NK-92 treated with Interleukin-12 subunit alpha and Interleukin-12 subunit beta, amount 100 ng/mL, for 24 hours (cell line): ENCODE results near the gene PKNOX2.

Source experiments
- DNase-seq: peaks from one replicate; lab custom pipeline; 2025; lab: John Stamatoyannopoulos, UW

Gene PKNOX2, protein sequence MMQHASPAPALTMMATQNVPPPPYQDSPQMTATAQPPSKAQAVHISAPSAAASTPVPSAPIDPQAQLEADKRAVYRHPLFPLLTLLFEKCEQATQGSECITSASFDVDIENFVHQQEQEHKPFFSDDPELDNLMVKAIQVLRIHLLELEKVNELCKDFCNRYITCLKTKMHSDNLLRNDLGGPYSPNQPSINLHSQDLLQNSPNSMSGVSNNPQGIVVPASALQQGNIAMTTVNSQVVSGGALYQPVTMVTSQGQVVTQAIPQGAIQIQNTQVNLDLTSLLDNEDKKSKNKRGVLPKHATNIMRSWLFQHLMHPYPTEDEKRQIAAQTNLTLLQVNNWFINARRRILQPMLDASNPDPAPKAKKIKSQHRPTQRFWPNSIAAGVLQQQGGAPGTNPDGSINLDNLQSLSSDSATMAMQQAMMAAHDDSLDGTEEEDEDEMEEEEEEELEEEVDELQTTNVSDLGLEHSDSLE

GRCh38 chr11:125164422-125165110, at the start of gene PKNOX2:
Gene PKNOX2 (plus strand): TSS chr11:125164751. CDS start chr11:125351306, 186,555 bp downstream.
- no peak for DNase-seq

- no peak for DNase-seq
Observed at GRCh38 chr11:125117429-125117828, 47.1 kb upstream of the PKNOX2 start.

- DNase-seq = no peak
Observed at GRCh38 chr11:125123194-125123946, 41.2 kb upstream of the PKNOX2 start.

- peak; percentile 12 for DNase-seq
Observed at GRCh38 chr11:125123947-125124617, 40.5 kb upstream of the PKNOX2 start.

DNA sequence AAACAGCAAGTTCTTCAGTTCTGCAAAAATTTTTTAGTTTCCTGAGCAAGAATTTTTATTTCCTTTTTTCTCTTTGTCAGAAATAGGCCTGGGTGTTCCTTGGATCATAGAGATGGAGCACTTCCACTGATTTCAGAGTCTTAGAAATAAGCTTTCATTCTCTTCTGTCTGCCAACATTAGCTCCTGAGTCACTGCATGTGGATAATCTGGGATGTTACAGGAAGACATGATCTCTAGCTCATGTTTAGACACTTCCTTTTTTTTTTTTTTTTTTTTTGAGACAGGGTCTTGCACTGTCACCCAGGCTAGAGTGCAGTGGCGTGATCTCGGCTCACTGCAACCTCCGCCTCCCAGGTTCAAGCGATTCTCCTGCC, 39.9 kb upstream of the PKNOX2 start:
- DNase-seq = no peak

GRCh38 chr11:125128450-125128849, 36.1 kb upstream of the PKNOX2 start:
- no peak for DNase-seq

- no peak for DNase-seq
Observed at GRCh38 chr11:125129316-125129993, 35.1 kb upstream of the PKNOX2 start.

- DNase-seq = no peak
Observed at GRCh38 chr11:125132071-125132470, 32.5 kb upstream of the PKNOX2 start.

- no peak for DNase-seq
Observed at GRCh38 chr11:125132596-125132995, 32.0 kb upstream of the PKNOX2 start.

DNA sequence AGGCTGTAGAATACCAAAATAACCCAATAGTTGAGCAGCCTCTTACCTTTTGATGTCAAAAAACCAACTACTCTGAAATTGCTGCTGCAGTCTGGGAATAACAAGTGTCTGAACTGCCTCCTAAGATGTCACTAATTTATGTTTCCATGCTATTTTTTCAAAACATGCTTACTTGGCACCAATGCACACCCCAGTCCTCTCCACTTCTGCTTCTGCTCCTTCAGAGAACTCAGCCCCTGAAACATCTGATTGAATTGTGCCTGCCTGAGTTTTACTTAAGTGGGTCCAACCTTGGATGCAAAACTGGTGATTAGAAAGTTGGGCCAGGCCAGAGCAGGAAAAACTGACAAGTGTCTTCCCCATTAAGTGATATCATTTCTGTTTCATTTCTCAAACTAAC, 28.6 kb upstream of the PKNOX2 start:
- DNase-seq = no peak

DNA sequence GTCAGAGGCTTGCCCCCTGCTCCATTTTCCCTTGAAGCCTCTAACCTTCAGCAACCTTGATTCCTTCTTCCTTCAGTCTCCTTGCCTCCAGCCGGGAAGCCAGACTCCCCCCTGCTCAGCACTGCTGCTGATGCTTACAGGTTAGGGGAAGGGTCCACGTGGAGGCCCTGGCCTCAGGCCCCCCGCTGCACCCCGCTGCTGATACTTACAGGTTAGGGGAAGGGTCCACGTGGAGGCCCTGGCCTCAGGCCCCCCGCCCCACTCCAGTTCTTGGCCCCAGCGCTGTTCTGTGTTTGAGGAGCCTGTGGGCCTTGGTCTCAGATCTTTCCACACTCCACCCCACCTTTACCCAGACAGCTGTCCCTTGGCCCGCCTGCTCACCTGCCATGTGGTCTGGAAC, 25.6 kb upstream of the PKNOX2 start:
- no peak for DNase-seq

- DNase-seq = no peak
Observed at GRCh38 chr11:125139778-125140177, 24.8 kb upstream of the PKNOX2 start.

- no peak for DNase-seq
Observed at GRCh38 chr11:125140233-125140632, 24.3 kb upstream of the PKNOX2 start.

- no peak for DNase-seq
Observed at GRCh38 chr11:125141178-125141577, 23.4 kb upstream of the PKNOX2 start.

GRCh38 chr11:125141686-125142535, 22.6 kb upstream of the PKNOX2 start:
- no peak for DNase-seq

DNA sequence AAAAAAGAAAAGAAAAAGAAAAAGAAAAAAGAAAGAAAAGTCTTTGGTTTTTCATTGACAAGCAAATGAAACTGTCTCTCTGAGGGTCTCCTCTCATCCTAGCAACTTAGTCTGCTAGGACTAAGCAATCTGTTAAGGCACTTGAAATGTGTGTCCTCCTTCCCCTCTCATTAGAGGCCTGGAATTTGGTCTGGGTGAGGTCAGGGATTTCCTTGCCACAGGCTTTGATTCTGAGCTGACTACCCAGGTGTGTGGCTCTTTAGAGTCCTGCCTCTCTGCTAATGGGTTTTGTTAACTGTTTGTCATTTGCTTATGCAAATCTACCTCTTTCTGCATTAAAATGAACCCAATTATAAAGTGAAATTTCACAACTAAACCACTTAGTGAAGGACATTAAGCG, 18.3 kb upstream of the PKNOX2 start:
- DNase-seq = no peak

DNA sequence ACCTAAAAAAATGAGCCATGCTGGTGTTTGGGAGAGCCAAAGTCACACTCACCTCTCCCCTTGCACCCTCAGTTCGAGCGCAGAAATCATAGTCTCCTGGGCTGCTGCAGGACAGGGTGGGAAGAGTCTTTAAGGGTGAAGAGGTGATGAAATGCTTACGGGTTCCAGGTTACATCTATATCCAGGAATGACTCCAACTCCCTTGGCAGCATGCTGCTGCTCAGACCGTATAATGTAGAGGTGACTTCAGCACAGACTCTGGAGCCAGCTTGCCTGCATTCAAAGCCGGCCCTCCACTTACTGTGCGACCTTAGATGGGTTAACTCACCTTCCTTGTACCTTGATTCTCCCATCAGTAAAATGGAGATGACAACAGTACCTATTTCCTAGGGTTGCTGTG, 17.3 kb upstream of the PKNOX2 start:
- DNase-seq = no peak

DNA sequence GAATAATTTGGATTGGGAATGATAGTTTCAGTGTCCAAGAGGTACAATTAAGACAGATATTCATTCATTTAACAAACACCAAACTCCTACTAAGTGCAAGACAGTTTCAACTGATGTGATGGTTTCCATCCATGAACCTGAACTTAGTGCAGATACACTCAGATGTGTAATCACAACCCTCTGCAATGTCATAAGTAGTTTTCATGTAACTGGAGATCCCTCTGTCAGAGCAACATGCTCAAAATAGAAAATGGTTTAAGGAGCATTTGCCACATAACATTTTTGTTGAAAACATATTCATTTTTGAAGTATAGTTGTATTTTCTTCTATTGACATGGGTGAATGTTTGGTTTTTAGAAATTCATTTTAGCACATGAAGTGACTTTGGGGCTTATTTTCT, 16.5 kb upstream of the PKNOX2 start:
- DNase-seq = no peak

GRCh38 chr11:125148743-125149142, 15.8 kb upstream of the PKNOX2 start:
- no peak for DNase-seq

- DNase-seq = no peak
Observed at GRCh38 chr11:125153837-125154236, 10.7 kb upstream of the PKNOX2 start.
